Inflammatory macrophage treated with lipopolysaccharide for 4 hours (primary cell): ENCODE measurements around the gene CFAP410.
"Not testable (repeated sequence)": the region's sequence is repeated elsewhere in the genome, so short reads cannot be mapped to it uniquely, and the experiment has no call there.

ENCODE experiments used
- DNase-seq: peaks from one replicate; pipeline ENCODE4 v3.0.0-alpha.2; 2020

CFAP410 gene

GRCh38 chr21:44368711-44369446, 29.7 kb upstream of the CFAP410 start:
- no peak for DNase-seq

GRCh38 chr21:44366586-44367211, 27.5 kb upstream of the CFAP410 start:
- DNase-seq: no peak

- no peak for DNase-seq
These were observed 26.9 kb upstream of the CFAP410 start for GRCh38 chr21:44365967-44366585.

- no peak for DNase-seq
These were observed 26.2 kb upstream of the CFAP410 start for GRCh38 chr21:44365251-44365966.

GRCh38 chr21:44364151-44365053, 25.2 kb upstream of the CFAP410 start:
- DNase-seq: no peak

- DNase-seq: no peak
These were observed 24.1 kb upstream of the CFAP410 start for GRCh38 chr21:44363278-44363677.

GRCh38 chr21:44361903-44362302, 22.7 kb upstream of the CFAP410 start:
- DNase-seq: not testable (repeated sequence)

GRCh38 chr21:44360159-44360558, 21.0 kb upstream of the CFAP410 start:
- DNase-seq: peak; percentile 72

GRCh38 chr21:44359396-44359795, 20.2 kb upstream of the CFAP410 start:
- no peak for DNase-seq

GRCh38 chr21:44357064-44357837, 18.1 kb upstream of the CFAP410 start:
- DNase-seq: no peak

GRCh38 chr21:44356636-44357035, 17.4 kb upstream of the CFAP410 start:
- DNase-seq: peak; percentile 93

- no peak for DNase-seq
These were observed 17.0 kb upstream of the CFAP410 start for GRCh38 chr21:44356160-44356559.

GRCh38 chr21:44354775-44355771, 15.9 kb upstream of the CFAP410 start:
- DNase-seq: peak; percentile 31

GRCh38 chr21:44354001-44354405, 14.8 kb upstream of the CFAP410 start:
- peak; percentile 95 for DNase-seq

GRCh38 chr21:44353191-44353970, 14.2 kb upstream of the CFAP410 start, which contains the start of gene TRPM2:
Gene TRPM2 (plus strand): TSS chr21:44353621. CDS start chr21:44353701, 80 bp downstream.
- DNase-seq: peak; percentile 88

GRCh38 chr21:44352253-44352860, 13.2 kb upstream of the CFAP410 start:
- DNase-seq: peak; percentile 74

- no peak for DNase-seq
These were observed 12.5 kb upstream of the CFAP410 start for GRCh38 chr21:44351535-44352252.
